Ectodermal cell (in vitro differentiated cells): ENCODE data around the gene CPSF7.

Source experiments
- H3K27ac ChIP-seq: 2 replicates; pipeline ENCODE4 v1.7.0; 2013; ENCODE audit warnings: mild to moderate bottlenecking, low read depth, low read length; ENCODE audit not compliant: insufficient read depth, poor library complexity, severe bottlenecking
- H3K27me3 ChIP-seq: 2 replicates; pipeline ENCODE4 v1.7.0; 2013; ENCODE audit warnings: mild to moderate bottlenecking, low read length; ENCODE audit not compliant: insufficient read depth, control insufficient read depth, poor library complexity, severe bottlenecking
- H3K36me3 ChIP-seq: one replicate; pipeline ENCODE4 v1.7.0; 2013; ENCODE audit warnings: low read length; ENCODE audit not compliant: control insufficient read depth, insufficient read depth
- H3K4me1 ChIP-seq: one replicate; pipeline ENCODE4 v1.7.0; 2013; ENCODE audit warnings: low read length; ENCODE audit not compliant: control insufficient read depth, insufficient read depth
- H3K4me3 ChIP-seq: 2 replicates; pipeline ENCODE4 v1.7.0; 2013; ENCODE audit warnings: low read depth, low read length, control low read depth; ENCODE audit not compliant: insufficient read depth
- H3K9me3 ChIP-seq: 2 replicates; pipeline ENCODE4 v1.7.0; 2013; ENCODE audit warnings: mild to moderate bottlenecking, low read length, moderate library complexity; ENCODE audit not compliant: control insufficient read depth
- WGBS, 2 experiments: methylation state at CpG; one replicate each; pipeline ENCODE4 v1.1.7; 2013; ENCODE audit warnings: missing lambda C conversion rate in 2 of 2; 5-methylcytosine and 5-hydroxymethylcytosine counted together

The CPSF7 gene

GRCh38 chr11:61414547-61414946, 15.2 kb downstream of the CPSF7 start:
- peaks cover 86% of the 10 kb centered on the region for H3K36me3 ChIP-seq
- no peak overlapping the region for H3K27ac ChIP-seq
- no peaks in the 10 kb centered on the region for H3K27me3 ChIP-seq
- H3K9me3 ChIP-seq: no peaks in the 10 kb centered on the region
- WGBS, 2 experiments: 96 to 100% methylated on average over 2 of the region's 2 CpGs
- no peaks in the 10 kb centered on the region for H3K4me1 ChIP-seq
- H3K4me3 ChIP-seq: no peak overlapping the region

GRCh38 chr11:61413496-61413895, 16.3 kb downstream of the CPSF7 start:
- WGBS, 2 experiments: 93 to 99% methylated on average over 3 of the region's 3 CpGs
- Histone ChIP-seq H3K4me3 (no peak overlapping the region), H3K27me3 (no peaks in the 10 kb centered on the region), H3K9me3 (no peaks in the 10 kb centered on the region), H3K27ac (no peak overlapping the region), H3K4me1 (no peaks in the 10 kb centered on the region), H3K36me3 (peaks cover 85% of the 10 kb centered on the region)

- Histone ChIP-seq H3K27me3 (no peaks in the 10 kb centered on the region), H3K9me3 (no peaks in the 10 kb centered on the region), H3K4me3 (no peak overlapping the region), H3K36me3 (peaks cover 88% of the 10 kb centered on the region), H3K27ac (no peak overlapping the region), H3K4me1 (no peaks in the 10 kb centered on the region)
- WGBS, 2 experiments: 96 to 98% methylated on average over 9 of the region's 9 CpGs
These were observed 18.2 kb downstream of the CPSF7 start for GRCh38 chr11:61411589-61411988.

- H3K4me3 ChIP-seq: no peak overlapping the region
- 95 to 96% methylated on average over 5 of the region's 5 CpGs for WGBS, 2 experiments
- no peak overlapping the region for H3K27ac ChIP-seq
- no peaks in the 10 kb centered on the region for H3K4me1 ChIP-seq
- H3K27me3 ChIP-seq: no peaks in the 10 kb centered on the region
- H3K9me3 ChIP-seq: no peaks in the 10 kb centered on the region
- peaks cover 86% of the 10 kb centered on the region for H3K36me3 ChIP-seq
These were observed 22.6 kb downstream of the CPSF7 start for GRCh38 chr11:61406991-61407728.

GRCh38 chr11:61406067-61406466, 23.7 kb downstream of the CPSF7 start:
- Histone ChIP-seq H3K27me3 (no peaks in the 10 kb centered on the region), H3K27ac (no peak overlapping the region), H3K36me3 (peaks cover 75% of the 10 kb centered on the region), H3K9me3 (no peaks in the 10 kb centered on the region), H3K4me1 (no peaks in the 10 kb centered on the region), H3K4me3 (no peak overlapping the region)
- WGBS, 2 experiments: 96% methylated on average over 2 of the region's 2 CpGs

- H3K27ac ChIP-seq: no peak overlapping the region
These were observed 25.1 kb downstream of the CPSF7 start for GRCh38 chr11:61404641-61405040.

GRCh38 chr11:61404103-61404502, 25.7 kb downstream of the CPSF7 start:
- no peak overlapping the region for H3K4me3 ChIP-seq
- H3K27ac ChIP-seq: no peak overlapping the region
- H3K4me1 ChIP-seq: no peaks in the 10 kb centered on the region
- WGBS, 2 experiments: 98% methylated on average over 5 of the region's 5 CpGs
- no peaks in the 10 kb centered on the region for H3K27me3 ChIP-seq
- H3K36me3 ChIP-seq: peaks cover 57% of the 10 kb centered on the region
- H3K9me3 ChIP-seq: no peaks in the 10 kb centered on the region

More at GRCh38 chr11:61404641-61405040, 25.1 kb downstream of the CPSF7 start:
- no peaks in the 10 kb centered on the region for H3K4me1 ChIP-seq
- H3K9me3 ChIP-seq: no peaks in the 10 kb centered on the region
- H3K27me3 ChIP-seq: no peaks in the 10 kb centered on the region
- H3K4me3 ChIP-seq: no peak overlapping the region
- WGBS, 2 experiments: 92 to 95% methylated on average over 3 to 4 of the region's 4 CpGs
- peaks cover 61% of the 10 kb centered on the region for H3K36me3 ChIP-seq

GRCh38 chr11:61403658-61404057, 26.1 kb downstream of the CPSF7 start:
- no peaks in the 10 kb centered on the region for H3K4me1 ChIP-seq
- H3K36me3 ChIP-seq: peaks cover 56% of the 10 kb centered on the region
- H3K4me3 ChIP-seq: no peak overlapping the region
- H3K27ac ChIP-seq: no peak overlapping the region
- no peaks in the 10 kb centered on the region for H3K27me3 ChIP-seq
- WGBS, 2 experiments: 95 to 97% methylated on average over 1 of the region's 1 CpG
- no peaks in the 10 kb centered on the region for H3K9me3 ChIP-seq

GRCh38 chr11:61401573-61401972, 28.2 kb downstream of the CPSF7 start:
- Histone ChIP-seq H3K27ac (no peak overlapping the region), H3K4me1 (no peaks in the 10 kb centered on the region), H3K27me3 (no peaks in the 10 kb centered on the region), H3K36me3 (peaks cover 45% of the 10 kb centered on the region), H3K9me3 (no peaks in the 10 kb centered on the region), H3K4me3 (no peak overlapping the region)
- 93 to 97% methylated on average over 2 of the region's 2 CpGs for WGBS, 2 experiments

GRCh38 chr11:61401173-61401572, 28.6 kb downstream of the CPSF7 start:
- Histone ChIP-seq H3K4me1 (no peaks in the 10 kb centered on the region), H3K27ac (no peak overlapping the region), H3K4me3 (no peak overlapping the region), H3K27me3 (no peaks in the 10 kb centered on the region), H3K9me3 (no peaks in the 10 kb centered on the region), H3K36me3 (peaks cover 44% of the 10 kb centered on the region)
- WGBS, 2 experiments: 95% methylated on average over 2 of the region's 2 CpGs
